Measurements from ENCODE around the gene LRRC58.
A peak's percentile ranks its signal among the peaks of the same experiment; 100 is the strongest.
"Not testable (repeated sequence)": the region's sequence is repeated elsewhere in the genome, so short reads cannot be mapped to it uniquely, and the experiment has no call there.

LRRC58 gene

GRCh38 chr3:120348991-120349854 is at the start of gene LRRC58:
LRRC58 (minus strand) TSS chr3:120349354; CDS start chr3:120349243, 111 bp downstream.
- DNase-seq, result peak; percentile 88

GRCh38 chr3:120396469-120396868 is 47.3 kb upstream of the LRRC58 start:
- no peak for DNase-seq

GRCh38 chr3:120394347-120394746 is 45.2 kb upstream of the LRRC58 start:
- no peak for DNase-seq

- no peak for DNase-seq
Measured at GRCh38 chr3:120393761-120394160, 44.6 kb upstream of the LRRC58 start.

GRCh38 chr3:120393243-120393642 is 44.1 kb upstream of the LRRC58 start:
- DNase-seq, result no peak

GRCh38 chr3:120382941-120383447 is 33.8 kb upstream of the LRRC58 start:
- DNase-seq, result no peak

- no peak for DNase-seq
Measured at GRCh38 chr3:120381503-120381902, 32.3 kb upstream of the LRRC58 start.

- DNase-seq, result not testable (repeated sequence)
Measured at GRCh38 chr3:120377948-120378347, 28.8 kb upstream of the LRRC58 start.

- no peak for DNase-seq
Measured at GRCh38 chr3:120370463-120370862, 21.3 kb upstream of the LRRC58 start.

- no peak for DNase-seq
Measured at GRCh38 chr3:120369037-120369467, 19.9 kb upstream of the LRRC58 start.

- no peak for DNase-seq
Measured at GRCh38 chr3:120368172-120368571, 19.0 kb upstream of the LRRC58 start.

- DNase-seq, result no peak
Measured at GRCh38 chr3:120364821-120365220, 15.7 kb upstream of the LRRC58 start.

- DNase-seq, result no peak
Measured at GRCh38 chr3:120364101-120364500, 14.9 kb upstream of the LRRC58 start.

GRCh38 chr3:120357807-120358206 is 8.7 kb upstream of the LRRC58 start:
- DNase-seq, result peak; percentile 12

- no peak for DNase-seq
Measured at GRCh38 chr3:120355486-120355885, 6.3 kb upstream of the LRRC58 start.

GRCh38 chr3:120353463-120353862 is 4.3 kb upstream of the LRRC58 start:
- DNase-seq, result no peak

- no peak for DNase-seq
Measured at GRCh38 chr3:120352017-120352416, 2.9 kb upstream of the LRRC58 start.

GRCh38 chr3:120350401-120350941 is 1.3 kb upstream of the LRRC58 start:
- DNase-seq, result no peak

GRCh38 chr3:120349855-120350125 is 636 bp upstream of the LRRC58 start:
- DNase-seq, result no peak

- peak; percentile 61 for DNase-seq
Measured at GRCh38 chr3:120348065-120348990, 826 bp downstream of the LRRC58 start.

- peak; percentile 69 for DNase-seq
Measured at GRCh38 chr3:120344349-120344748, 4.8 kb downstream of the LRRC58 start.

GRCh38 chr3:120341658-120342346 is 7.4 kb downstream of the LRRC58 start:
- DNase-seq, result no peak

- no peak for DNase-seq
Measured at GRCh38 chr3:120339362-120339761, 9.8 kb downstream of the LRRC58 start.
